ENCODE data around the gene EPGN. TPM values are rescaled to one million over a fixed set of nuclear protein-coding genes. Genes with fewer than 3 reads are reported as not detected.

Gene EPGN
- total and polyA plus RNA-seq, 7 donors = 0.47 to 4.3 (median 1.5) TPM; not detected in 4

- Histone ChIP-seq H3K9me3 (no peaks in the 10 kb centered on the region), H3K27ac (no peak overlapping the region), H3K4me1 (no peaks in the 10 kb centered on the region), H3K4me3 (no peak overlapping the region), H3K36me3 (ENCODE audit: insufficient read depth in 1 of 2, low read depth in 1 of 2) (no peaks in the 10 kb centered on the region), H3K27me3 (ENCODE audit: insufficient read depth in 3 of 3, low read length in 2 of 3) (no peaks in the 10 kb centered on the region)
- TF ChIP-seq CTCF (IDR thresholded peaks at IDR 0.05) = no peak
- ATAC-seq = no peak
- intact Hi-C loops (cut with DNase I) = no loop called here
- no peak for DNase-seq
- 27 to 75% (median 65%) methylated on average over 1 of the region's 1 CpG for WGBS, 3 donors
These were observed 35.8 kb downstream of the EPGN start for GRCh38 chr4:74344031-74344430.

- TF ChIP-seq CTCF (IDR thresholded peaks at IDR 0.05) = no peak
- DNase-seq = no peak
- intact Hi-C loops (cut with DNase I) = no loop called here
- 70 to 78% (median 71%) methylated on average over 4 of the region's 4 CpGs for WGBS, 3 donors
- H3K4me3 ChIP-seq = no peak overlapping the region
- no peak overlapping the region for H3K27ac ChIP-seq
- no peaks in the 10 kb centered on the region for H3K27me3 ChIP-seq (ENCODE audit: insufficient read depth in 3 of 3, low read length in 2 of 3)
- H3K36me3 ChIP-seq (ENCODE audit: insufficient read depth in 1 of 2, low read depth in 1 of 2) = no peaks in the 10 kb centered on the region
- H3K9me3 ChIP-seq = no peaks in the 10 kb centered on the region
- no peaks in the 10 kb centered on the region for H3K4me1 ChIP-seq
- ATAC-seq = no peak
These were observed 45.6 kb downstream of the EPGN start for GRCh38 chr4:74353858-74354257.

- intact Hi-C loops (cut with DNase I) = no loop called here
- TF ChIP-seq CTCF (IDR thresholded peaks at IDR 0.05) = no peak
- Histone ChIP-seq H3K36me3 (ENCODE audit: insufficient read depth in 1 of 2, low read depth in 1 of 2) (no peaks in the 10 kb centered on the region), H3K4me3 (no peak overlapping the region), H3K4me1 (no peaks in the 10 kb centered on the region), H3K9me3 (no peaks in the 10 kb centered on the region), H3K27me3 (ENCODE audit: insufficient read depth in 3 of 3, low read length in 2 of 3) (no peaks in the 10 kb centered on the region), H3K27ac (no peak overlapping the region)
- ATAC-seq = no peak
- WGBS, 3 donors = 81 to 88% (median 81%) methylated on average over 1 of the region's 1 CpG
- no peak for DNase-seq
These were observed 49.7 kb downstream of the EPGN start for GRCh38 chr4:74357965-74358364.

- H3K9me3 ChIP-seq = no peaks in the 10 kb centered on the region
- TF ChIP-seq CTCF (IDR thresholded peaks at IDR 0.05) = no peak
- ATAC-seq (no peak), DNase-seq (no peak)
- H3K36me3 ChIP-seq (ENCODE audit: insufficient read depth in 1 of 2, low read depth in 1 of 2) = no peaks in the 10 kb centered on the region
- peaks cover 3 to 20% (median 6%) of the 10 kb centered on the region in 3 donors for H3K27me3 ChIP-seq (ENCODE audit: insufficient read depth in 3 of 3, low read length in 2 of 3)
- WGBS, 3 donors = 64 to 68% (median 67%) methylated on average over 4 of the region's 4 CpGs
- no peak overlapping the region for H3K4me3 ChIP-seq
- peaks cover 5% of the 10 kb centered on the region for H3K4me1 ChIP-seq
- intact Hi-C loops (cut with DNase I) = no loop called here
- H3K27ac ChIP-seq = no peak overlapping the region
These were observed 53.4 kb downstream of the EPGN start for GRCh38 chr4:74361671-74362070.

GRCh38 chr4:74362347-74362746 lies 54.1 kb downstream of the EPGN start:
- Histone ChIP-seq H3K4me1 (peaks cover 5% of the 10 kb centered on the region), H3K27me3 (ENCODE audit: insufficient read depth in 3 of 3, low read length in 2 of 3) (peaks cover 3 to 20% (median 6%) of the 10 kb centered on the region in 3 donors)
- no peak for TF ChIP-seq CTCF (IDR thresholded peaks at IDR 0.05)

More at GRCh38 chr4:74362347-74362746, 54.1 kb downstream of the EPGN start:
- Histone ChIP-seq H3K4me3 (no peak overlapping the region), H3K36me3 (ENCODE audit: insufficient read depth in 1 of 2, low read depth in 1 of 2) (no peaks in the 10 kb centered on the region), H3K9me3 (no peaks in the 10 kb centered on the region), H3K27ac (no peak overlapping the region)
- 89 to 94% (median 92%) methylated on average over 3 of the region's 3 CpGs for WGBS, 3 donors
- ATAC-seq = no peak
- intact Hi-C loops (cut with DNase I) = no loop called here
- no peak for DNase-seq
